ENCODE measurements around the gene ARHGEF11.

GRCh38 chr1:156995412-156995811, 50.1 kb downstream of the ARHGEF11 start:
- TF ChIP-seq POLR2AphosphoS5 (IDR thresholded peaks at IDR 0.05) = no peak
- TF ChIP-seq, protein P1, sequence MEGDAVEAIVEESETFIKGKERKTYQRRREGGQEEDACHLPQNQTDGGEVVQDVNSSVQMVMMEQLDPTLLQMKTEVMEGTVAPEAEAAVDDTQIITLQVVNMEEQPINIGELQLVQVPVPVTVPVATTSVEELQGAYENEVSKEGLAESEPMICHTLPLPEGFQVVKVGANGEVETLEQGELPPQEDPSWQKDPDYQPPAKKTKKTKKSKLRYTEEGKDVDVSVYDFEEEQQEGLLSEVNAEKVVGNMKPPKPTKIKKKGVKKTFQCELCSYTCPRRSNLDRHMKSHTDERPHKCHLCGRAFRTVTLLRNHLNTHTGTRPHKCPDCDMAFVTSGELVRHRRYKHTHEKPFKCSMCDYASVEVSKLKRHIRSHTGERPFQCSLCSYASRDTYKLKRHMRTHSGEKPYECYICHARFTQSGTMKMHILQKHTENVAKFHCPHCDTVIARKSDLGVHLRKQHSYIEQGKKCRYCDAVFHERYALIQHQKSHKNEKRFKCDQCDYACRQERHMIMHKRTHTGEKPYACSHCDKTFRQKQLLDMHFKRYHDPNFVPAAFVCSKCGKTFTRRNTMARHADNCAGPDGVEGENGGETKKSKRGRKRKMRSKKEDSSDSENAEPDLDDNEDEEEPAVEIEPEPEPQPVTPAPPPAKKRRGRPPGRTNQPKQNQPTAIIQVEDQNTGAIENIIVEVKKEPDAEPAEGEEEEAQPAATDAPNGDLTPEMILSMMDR (IDR thresholded peaks at IDR 0.05) = no peak
